Measurements from ENCODE around the gene OTOS.

- TF ChIP-seq RFX5 (IDR thresholded peaks at IDR 0.05; ENCODE audit: low read depth, low read length) = no peak
- no peak for TF ChIP-seq CTCF (conservative IDR thresholded peaks at IDR 0.05; ENCODE audit: low read depth, low read length)
- no peak for TF ChIP-seq FOS (IDR thresholded peaks at IDR 0.05; ENCODE audit: low read depth, low read length)
- TF ChIP-seq POLR2A (IDR thresholded peaks at IDR 0.05; ENCODE audit: low read depth, low read length) = no peak
Observed at GRCh38 chr2:240187989-240188590, 47.6 kb upstream of the OTOS start.

All from IMR-90 (cell line).